Ishikawa (cell line): ENCODE data around the gene FAM222A.

Source experiments
- CEBPB ChIP-seq: IDR thresholded peaks from 2 replicates; pipeline ENCODE4 v1.6.1; 2012
- EP300 ChIP-seq: IDR thresholded peaks from 2 replicates; pipeline ENCODE4 v1.6.1; 2012; ENCODE audit warnings: borderline replicate concordance
- REST ChIP-seq: IDR thresholded peaks from 2 replicates; pipeline ENCODE4 v1.6.1; 2012; ENCODE audit warnings: low read depth, mild to moderate bottlenecking

- TF ChIP-seq CEBPB: no peak
- TF ChIP-seq REST: no peak
- TF ChIP-seq EP300: no peak
Measured at GRCh38 chr12:109807954-109808643, 94.5 kb downstream of the FAM222A start.
